Kidney (tissue), 14 donors: ENCODE measurements around the gene DSC1. TPM values are rescaled to one million over a fixed set of nuclear protein-coding genes. Genes with fewer than 3 reads are reported as not detected.
"Not testable (repeated sequence)": the region's sequence is repeated elsewhere in the genome, so short reads cannot be mapped to it uniquely, and the experiment has no call there.

ENCODE experiments used
- DNase-seq, 5 donors: peaks; one replicate each; pipeline ENCODE4 v3.0.0-alpha.2; 2013 to 2020
- FAIRE-seq: peaks from 2 replicates; lab custom pipeline; 2012; peaks lifted over from hg19 to GRCh38; lab: Jason Lieb, UNC
- H3K27ac ChIP-seq, 2 donors: one replicate each; pipeline ENCODE4 v1.7.0; 2013; ENCODE audit warnings: low read depth in 2 of 2, low read length in 2 of 2, inconsistent platforms in 1 of 2
- H3K27me3 ChIP-seq: one replicate; pipeline ENCODE4 v1.7.1; 2013; ENCODE audit warnings: low read length, inconsistent platforms; ENCODE audit not compliant: control insufficient read depth, insufficient read depth
- H3K36me3 ChIP-seq, 3 donors: one replicate each; pipeline versions ENCODE4 v1.7.0 to v1.7.1; 2013; ENCODE audit warnings: low read length in 3 of 3, control low read depth in 1 of 3, inconsistent platforms in 1 of 3; ENCODE audit not compliant: insufficient read depth in 3 of 3, control insufficient read depth in 2 of 3
- H3K4me1 ChIP-seq, 3 donors: one replicate each; pipeline versions ENCODE4 v1.7.0 to v1.7.1; 2013; ENCODE audit warnings: low read length in 3 of 3, inconsistent platforms in 1 of 3, low read depth in 1 of 3; ENCODE audit not compliant: control insufficient read depth in 2 of 3, insufficient read depth in 2 of 3
- H3K4me3 ChIP-seq, 3 donors: one replicate each; pipeline versions ENCODE4 v1.7.0 to v1.8.1; 2013; ENCODE audit warnings: low read length in 3 of 3, control low read depth in 1 of 3, inconsistent platforms in 1 of 3
- H3K9ac ChIP-seq, 3 donors: one replicate each; pipeline versions ENCODE4 v1.7.0 to v1.7.1; 2013; ENCODE audit warnings: low read length in 3 of 3, control low read depth in 1 of 3, inconsistent platforms in 1 of 3
- H3K9me3 ChIP-seq, 3 donors: one replicate each; pipeline versions ENCODE4 v1.7.0 to v1.7.1; 2013; ENCODE audit warnings: low read length in 3 of 3, control low read depth in 1 of 3, inconsistent platforms in 1 of 3; ENCODE audit not compliant: control insufficient read depth in 2 of 3, insufficient read depth in 1 of 3
- CTCF ChIP-seq: IDR thresholded peaks from 3 replicates; pipeline ENCODE4 v1.5.1; 2012; ENCODE audit warnings: mild to moderate bottlenecking, moderate library complexity, borderline replicate concordance; ENCODE audit not compliant: insufficient read depth; ENCODE audit errors: extremely low read depth
- intact Hi-C: fragments of 100-400 bp; cut with DNase I; formaldehyde crosslinking; loops from one replicate; pipeline ENCODE4 v1.11.1; 2022
- polyA plus RNA-seq: library from polyadenylated mRNA; stranded (reverse); fragments of 350-450 nt; fragmentation: Illumina TruSeq; extraction: RNeasy Lipid Tissue Mini Kit (QIAGEN cat#74804); gene quantifications from one replicate; pipeline ENCODE4 v1.2.3, GENCODE V29; 2014; ENCODE audit warnings: low read depth, low replicate concordance; ENCODE audit not compliant: insufficient read depth
- total RNA-seq: library from RNA; stranded (reverse); fragmentation: NEBNext Ultra II Directional; extraction: Animal tissue kit (Norgen Biotek cat#: 25700); gene quantifications from one replicate; pipeline ENCODE4 v1.2.1, GENCODE V29; 2021
- donor health status: control.
- donor health status: control.
- donor health status: control.
- donor health status: control.
- donor health status: control.
- donor health status: DM: yes; HTN: yes; CAD: no.
- donor health status: Normal renal cell carcinoma (clear cell type).

Gene DSC1
- total and polyA plus RNA-seq, 2 donors from 2014 or later = not detected

DNA sequence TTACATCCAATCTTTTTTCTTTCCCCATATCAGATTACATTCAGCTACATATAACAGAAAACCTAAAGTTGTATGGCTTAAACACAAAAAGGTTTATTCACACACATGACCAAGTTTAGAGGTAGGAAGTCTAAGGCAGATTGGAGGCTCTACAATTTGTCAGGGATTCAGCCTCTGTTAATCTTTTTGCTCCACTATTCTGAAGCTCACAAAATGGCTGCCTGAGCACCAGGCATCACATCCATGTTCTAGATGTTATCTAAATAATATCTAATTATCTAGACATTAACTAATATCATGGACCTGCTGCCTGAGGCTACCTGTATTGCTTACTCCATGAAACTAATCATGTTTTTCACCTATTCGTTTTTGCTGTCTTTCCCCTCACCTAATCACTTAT, 36.8 kb downstream of the DSC1 start:
- no peak overlapping the region for H3K9ac ChIP-seq
- H3K36me3 ChIP-seq = no peaks in the 10 kb centered on the region
- no peak overlapping the region for H3K4me3 ChIP-seq
- H3K27me3 ChIP-seq = no peaks in the 10 kb centered on the region
- DNase-seq = no peak
- TF ChIP-seq CTCF = no peak
- no peaks in the 10 kb centered on the region for H3K9me3 ChIP-seq
- FAIRE-seq = no peak
- H3K4me1 ChIP-seq = no peaks in the 10 kb centered on the region
- no peak overlapping the region for H3K27ac ChIP-seq
- intact Hi-C loops = no loop called here

DNA sequence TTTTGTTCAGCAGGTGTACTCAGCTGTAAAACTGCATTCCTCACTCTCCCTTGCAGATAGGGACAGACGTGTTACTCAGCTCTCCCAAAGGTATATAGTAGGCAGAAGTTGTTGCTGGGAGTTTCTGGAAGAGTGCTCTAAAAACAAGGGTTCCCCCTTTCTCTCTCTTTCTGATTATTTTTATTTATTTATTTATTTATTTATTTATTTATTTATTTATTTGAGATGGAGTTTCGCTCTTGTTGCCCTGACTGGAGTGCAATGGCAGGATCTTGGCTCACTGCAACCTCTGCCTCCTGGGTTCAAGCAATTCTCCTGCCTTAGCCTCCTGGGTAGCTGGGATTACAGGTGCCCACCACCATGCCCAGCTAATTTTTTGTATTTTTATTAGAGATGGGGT, 39.5 kb downstream of the DSC1 start:
- H3K36me3 ChIP-seq, intact Hi-C loops, DNase-seq, H3K9ac ChIP-seq, H3K9me3 ChIP-seq, H3K27ac ChIP-seq, H3K4me1 ChIP-seq, FAIRE-seq, H3K27me3 ChIP-seq, H3K4me3 ChIP-seq: not testable (repeated sequence)

DNA sequence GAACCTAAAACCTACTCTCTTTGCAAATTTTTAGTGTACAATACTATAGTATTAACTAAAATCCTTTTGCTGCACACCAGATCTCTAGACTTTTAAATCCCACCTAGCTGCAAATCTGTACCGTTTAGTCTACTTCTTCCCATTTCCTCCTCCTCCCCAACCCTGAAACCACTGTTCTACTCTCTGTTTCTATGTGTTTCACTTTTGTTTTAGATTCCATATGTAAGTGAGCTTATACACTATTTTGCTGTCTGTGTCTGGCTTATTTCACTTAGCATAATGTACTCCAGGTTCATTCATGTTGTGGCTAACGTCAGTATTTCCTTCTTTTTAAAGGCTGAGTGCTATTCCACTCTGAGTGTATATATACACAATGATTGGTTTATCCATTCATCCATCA, 42.1 kb downstream of the DSC1 start:
- no peak for FAIRE-seq
- intact Hi-C loops = no loop called here
- H3K27me3 ChIP-seq = no peaks in the 10 kb centered on the region
- H3K4me1 ChIP-seq = no peaks in the 10 kb centered on the region
- no peak overlapping the region for H3K4me3 ChIP-seq
- no peak for TF ChIP-seq CTCF
- H3K27ac ChIP-seq = no peak overlapping the region
- no peaks in the 10 kb centered on the region for H3K36me3 ChIP-seq
- no peaks in the 10 kb centered on the region for H3K9me3 ChIP-seq
- no peak for DNase-seq
- H3K9ac ChIP-seq = no peak overlapping the region

- Histone ChIP-seq H3K27me3 (no peaks in the 10 kb centered on the region), H3K4me1 (no peaks in the 10 kb centered on the region), H3K27ac (no peak overlapping the region), H3K4me3 (no peak overlapping the region), H3K9ac (no peak overlapping the region), H3K36me3 (no peaks in the 10 kb centered on the region), H3K9me3 (no peaks in the 10 kb centered on the region)
- peak; percentile 29 for FAIRE-seq
- no peak for TF ChIP-seq CTCF
- intact Hi-C loops = no loop called here
- no peak for DNase-seq
Observed at GRCh38 chr18:31116853-31117595, 45.6 kb downstream of the DSC1 start.
